Trophoblast cell (in vitro differentiated cells and primary cell): Measurements from ENCODE around the gene CCR2.

Experiments
- DNase-seq, 2 donors: peaks; one replicate each; pipeline ENCODE4 v3.0.0-alpha.2; 2016
- H2AFZ ChIP-seq: 2 replicates; pipeline ENCODE4 v1.6.1; 2013; ENCODE audit warnings: low read length, moderate library complexity, mild to moderate bottlenecking; ENCODE audit not compliant: insufficient read depth, poor library complexity
- H2AK5ac ChIP-seq: 2 replicates; pipeline ENCODE4 v1.6.1; 2013; ENCODE audit warnings: mild to moderate bottlenecking, low read length
- H2BK120ac ChIP-seq: 2 replicates; pipeline ENCODE4 v1.6.1; 2013; ENCODE audit warnings: low read length, mild to moderate bottlenecking, moderate library complexity; ENCODE audit not compliant: insufficient read depth, poor library complexity
- H2BK12ac ChIP-seq: 2 replicates; pipeline ENCODE4 v1.6.1; 2013; ENCODE audit warnings: mild to moderate bottlenecking, low read length, moderate library complexity
- H2BK5ac ChIP-seq: 2 replicates; pipeline ENCODE4 v1.6.1; 2013; ENCODE audit warnings: low read length, low read depth, moderate library complexity, mild to moderate bottlenecking; ENCODE audit not compliant: poor library complexity
- H3K14ac ChIP-seq: 2 replicates; pipeline ENCODE4 v1.6.1; 2013; ENCODE audit warnings: mild to moderate bottlenecking, low read length
- H3K18ac ChIP-seq: 2 replicates; pipeline ENCODE4 v1.6.1; 2013; ENCODE audit warnings: mild to moderate bottlenecking, low read length
- H3K23ac ChIP-seq: 2 replicates; pipeline ENCODE4 v1.6.1; 2013; ENCODE audit warnings: low read length
- H3K27ac ChIP-seq: 2 replicates; pipeline ENCODE4 v1.5.1; 2013; ENCODE audit warnings: low read depth, mild to moderate bottlenecking, inconsistent platforms, low read length, moderate library complexity
- H3K27me3 ChIP-seq: 2 replicates; pipeline ENCODE4 v1.6.1; 2013; ENCODE audit warnings: inconsistent platforms, mild to moderate bottlenecking, low read length, moderate library complexity; ENCODE audit not compliant: insufficient read depth
- H3K36me3 ChIP-seq, 2 experiments: 1 replicate in 1 of 2; 2 replicates in 1 of 2; pipeline ENCODE4 v1.6.1; 2013; ENCODE audit warnings: low read length in 2 of 2, mild to moderate bottlenecking in 2 of 2, moderate library complexity in 1 of 2; ENCODE audit not compliant: insufficient read depth in 2 of 2, control insufficient read depth in 1 of 2
- H3K4ac ChIP-seq: 2 replicates; pipeline ENCODE4 v1.6.1; 2013; ENCODE audit warnings: low read depth, mild to moderate bottlenecking, low read length, moderate library complexity
- H3K4me1 ChIP-seq, 2 experiments: 1 replicate in 1 of 2; 2 replicates in 1 of 2; pipeline ENCODE4 v1.6.1; 2013; ENCODE audit warnings: low read length in 2 of 2, mild to moderate bottlenecking in 2 of 2, moderate library complexity in 1 of 2; ENCODE audit not compliant: insufficient read depth in 2 of 2, control insufficient read depth in 1 of 2
- H3K4me2 ChIP-seq: 2 replicates; pipeline ENCODE4 v1.6.1; 2013; ENCODE audit warnings: inconsistent platforms, mild to moderate bottlenecking, low read length, moderate library complexity
- H3K4me3 ChIP-seq: 2 replicates; pipeline ENCODE4 v1.5.1; 2013; ENCODE audit warnings: mild to moderate bottlenecking, low read depth, low read length, inconsistent platforms
- H3K79me1 ChIP-seq: one replicate; pipeline ENCODE4 v1.6.1; 2013; ENCODE audit warnings: low read length
- H3K79me2 ChIP-seq: 2 replicates; pipeline ENCODE4 v1.6.1; 2013; ENCODE audit warnings: low read length, mild to moderate bottlenecking; ENCODE audit not compliant: control insufficient read depth, insufficient read depth, poor library complexity
- H3K9ac ChIP-seq: 2 replicates; pipeline ENCODE4 v1.6.1; 2013; ENCODE audit warnings: mild to moderate bottlenecking, low read length
- H3K9me3 ChIP-seq: 2 replicates; pipeline ENCODE4 v1.6.1; 2013; ENCODE audit warnings: low read depth, mild to moderate bottlenecking, control low read depth, inconsistent platforms, low read length; ENCODE audit not compliant: insufficient read depth
- H4K12ac ChIP-seq: 2 replicates; pipeline ENCODE4 v1.6.1; 2013; ENCODE audit warnings: low read depth, mild to moderate bottlenecking, low read length, moderate library complexity
- H4K8ac ChIP-seq: 2 replicates; pipeline ENCODE4 v1.6.1; 2013; ENCODE audit warnings: low read depth, mild to moderate bottlenecking, low read length, moderate library complexity
- H4K91ac ChIP-seq: one replicate; pipeline ENCODE4 v1.6.1; 2013; ENCODE audit warnings: low read depth, mild to moderate bottlenecking, low read length, moderate library complexity
- WGBS: extraction: QIAGEN DNeasy Blood & Tissue Kit; methylation state at CpG from one replicate; pipeline ENCODE4 v1.1.7; 2013; ENCODE audit warnings: missing lambda C conversion rate; ENCODE audit not compliant: insufficient read length, insufficient coverage; ENCODE audit errors: extremely low coverage; 5-methylcytosine and 5-hydroxymethylcytosine counted together

Gene CCR2

DNA sequence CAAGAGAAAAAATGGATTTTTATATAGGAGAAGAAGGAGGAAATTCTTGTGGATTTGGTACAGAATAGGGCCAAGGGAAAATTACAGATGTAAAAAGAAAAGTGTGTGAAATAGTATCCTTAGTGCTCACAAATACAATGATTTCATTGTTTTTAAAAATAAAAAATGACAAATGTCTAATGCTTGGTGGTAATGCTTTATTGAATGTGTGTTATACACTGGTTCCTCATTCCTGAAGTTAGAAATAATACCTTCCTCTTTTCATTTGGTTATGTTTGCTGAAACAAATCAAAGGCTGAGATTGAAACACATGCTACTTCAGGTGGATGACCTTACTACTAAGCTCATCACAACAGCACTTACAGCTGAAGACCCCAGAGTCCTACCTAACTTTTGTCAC, 37.7 kb upstream of the CCR2 start:
- Histone ChIP-seq H3K18ac (no peak overlapping the region), H2BK12ac (no peak overlapping the region), H4K12ac (no peak overlapping the region), H3K27me3 (no peaks in the 10 kb centered on the region), H3K36me3 (no peaks in the 10 kb centered on the region), H3K4ac (no peak overlapping the region), H4K91ac (no peak overlapping the region), H3K79me2 (no peaks in the 10 kb centered on the region), H2AFZ (no peak overlapping the region), H3K23ac (no peak overlapping the region), H2AK5ac (no peak overlapping the region), H3K4me1 (no peaks in the 10 kb centered on the region), H3K27ac (no peak overlapping the region), H3K4me2 (no peak overlapping the region), H3K4me3 (no peak overlapping the region), H3K14ac (no peak overlapping the region), H4K8ac (no peak overlapping the region), H3K9ac (no peak overlapping the region), H3K9me3 (peaks cover 3% of the 10 kb centered on the region), H3K79me1 (no peaks in the 10 kb centered on the region), H2BK5ac (no peak overlapping the region), H2BK120ac (no peak overlapping the region)
- DNase-seq = no peak

DNA sequence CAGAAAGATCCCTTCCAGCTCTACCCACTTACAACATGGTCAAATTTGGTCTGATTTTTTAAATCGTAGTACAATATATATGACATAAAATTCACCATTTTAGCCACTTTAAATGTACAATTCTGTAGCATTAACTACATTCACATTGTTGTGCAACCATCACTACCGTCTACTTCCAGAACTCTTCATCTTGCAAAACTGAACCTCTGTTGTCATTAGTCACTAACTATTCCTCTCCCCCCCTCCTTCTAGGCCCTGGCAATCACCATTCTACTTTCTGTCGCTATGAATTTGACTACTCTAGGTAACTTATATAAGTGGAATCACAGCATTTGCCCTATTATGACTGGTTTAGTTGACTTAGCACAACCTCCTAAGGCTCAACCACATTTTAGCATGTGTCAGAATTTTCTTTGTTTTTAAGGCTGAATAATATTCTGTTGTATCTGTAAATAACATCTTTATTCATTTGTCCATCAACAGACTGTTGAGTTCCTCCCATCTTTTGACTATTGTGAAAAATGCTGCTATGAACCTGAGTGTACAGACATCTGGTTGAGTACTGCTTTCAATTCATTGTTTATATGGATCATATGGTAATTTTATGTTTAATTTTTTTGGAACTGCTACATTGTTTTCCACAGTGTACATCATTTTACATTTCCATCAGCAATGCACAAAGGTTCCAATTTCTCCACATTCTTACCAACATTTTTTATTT, 35.5 kb upstream of the CCR2 start:
- no peaks in the 10 kb centered on the region for H3K79me1 ChIP-seq
- H3K27ac ChIP-seq = no peak overlapping the region
- WGBS = no CpG with 5 or more reads among the region's 3 CpGs
- H3K4me2 ChIP-seq = no peak overlapping the region
- no peak overlapping the region for H4K12ac ChIP-seq
- H4K91ac ChIP-seq = no peak overlapping the region
- no peaks in the 10 kb centered on the region for H3K4me1 ChIP-seq
- no peak overlapping the region for H3K4ac ChIP-seq
- H3K9me3 ChIP-seq = no peaks in the 10 kb centered on the region
- no peaks in the 10 kb centered on the region for H3K79me2 ChIP-seq
- no peak overlapping the region for H3K4me3 ChIP-seq
- H4K8ac ChIP-seq = no peak overlapping the region
- no peaks in the 10 kb centered on the region for H3K36me3 ChIP-seq
- no peak overlapping the region for H2AK5ac ChIP-seq
- H3K14ac ChIP-seq = no peak overlapping the region
- H2BK120ac ChIP-seq = no peak overlapping the region
- H3K9ac ChIP-seq = no peak overlapping the region
- no peak overlapping the region for H2BK5ac ChIP-seq
- no peak overlapping the region for H2AFZ ChIP-seq
- DNase-seq = peak in 1 of 2 donors; percentile 45
- H2BK12ac ChIP-seq = no peak overlapping the region
- no peak overlapping the region for H3K18ac ChIP-seq
- H3K23ac ChIP-seq = no peak overlapping the region
- no peaks in the 10 kb centered on the region for H3K27me3 ChIP-seq

DNA sequence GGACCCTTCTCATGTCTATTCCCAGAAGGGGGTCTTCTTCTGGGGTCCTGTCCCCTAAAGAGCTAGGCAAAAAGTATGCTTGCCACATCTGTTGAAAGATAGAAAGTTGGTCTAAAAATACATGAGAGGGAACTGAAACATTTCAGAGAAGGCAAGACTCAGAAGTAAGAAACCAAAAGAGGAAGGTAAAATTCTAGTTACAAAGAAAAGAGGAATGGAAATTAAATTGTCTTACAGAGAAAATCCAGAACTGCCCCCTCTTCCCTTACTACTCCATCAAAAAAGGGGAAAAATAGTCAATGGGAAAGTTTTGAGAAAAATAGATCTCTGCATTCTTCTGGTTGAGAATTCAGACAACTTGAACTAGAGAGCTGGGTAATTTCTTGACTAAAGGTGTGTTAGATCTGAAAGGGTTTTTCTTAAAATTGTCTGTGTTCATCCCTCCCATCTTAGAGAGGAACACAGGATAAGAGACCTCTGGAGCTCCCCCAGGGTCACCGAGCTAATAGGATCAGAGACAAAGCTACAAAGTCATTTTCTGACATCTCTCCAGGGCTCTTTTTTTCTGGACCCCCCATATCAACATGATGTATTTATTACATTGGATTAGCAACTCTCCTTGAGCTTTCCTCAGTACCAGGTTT, 32.3 kb upstream of the CCR2 start:
- Histone ChIP-seq H2BK12ac (no peak overlapping the region), H4K8ac (no peak overlapping the region), H4K91ac (no peak overlapping the region), H3K9ac (no peak overlapping the region), H2AFZ (no peak overlapping the region), H4K12ac (no peak overlapping the region), H3K79me2 (no peaks in the 10 kb centered on the region), H3K23ac (no peak overlapping the region), H3K18ac (no peak overlapping the region), H2BK120ac (no peak overlapping the region), H3K9me3 (no peaks in the 10 kb centered on the region), H3K27me3 (no peaks in the 10 kb centered on the region), H3K27ac (no peak overlapping the region), H2BK5ac (no peak overlapping the region), H3K4me1 (no peaks in the 10 kb centered on the region), H3K4me3 (no peak overlapping the region), H2AK5ac (no peak overlapping the region), H3K14ac (no peak overlapping the region), H3K36me3 (no peaks in the 10 kb centered on the region), H3K4ac (no peak overlapping the region), H3K79me1 (no peaks in the 10 kb centered on the region), H3K4me2 (no peak overlapping the region)
- no CpG with 5 or more reads among the region's 1 CpG for WGBS
- no peak for DNase-seq

DNA sequence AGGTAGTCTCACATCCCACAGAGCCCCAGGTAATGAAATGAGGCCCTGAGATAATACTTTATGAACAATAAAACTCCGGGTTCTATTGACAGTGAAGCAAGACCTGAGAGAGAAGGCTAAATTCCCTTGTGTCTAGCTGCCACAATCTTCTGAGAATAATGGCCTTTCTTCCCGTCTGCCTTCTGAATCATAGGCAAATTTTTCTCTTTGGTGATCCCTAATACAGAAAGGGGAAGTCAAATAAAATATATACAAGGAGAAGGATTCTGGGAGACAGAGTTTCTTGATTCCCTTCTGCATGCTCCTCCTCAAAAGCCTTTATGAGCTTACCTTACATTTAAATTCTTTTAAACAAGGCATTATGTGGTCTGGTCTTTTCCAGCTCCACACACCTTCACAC, 29.9 kb upstream of the CCR2 start:
- H2AK5ac ChIP-seq = no peak overlapping the region
- H3K9me3 ChIP-seq = no peaks in the 10 kb centered on the region
- no peak overlapping the region for H3K4ac ChIP-seq
- H3K36me3 ChIP-seq = no peaks in the 10 kb centered on the region
- no peaks in the 10 kb centered on the region for H3K79me1 ChIP-seq
- H3K18ac ChIP-seq = no peak overlapping the region
- no peak overlapping the region for H3K4me2 ChIP-seq
- no peak overlapping the region for H2BK12ac ChIP-seq
- no peak overlapping the region for H2BK5ac ChIP-seq
- H3K27ac ChIP-seq = no peak overlapping the region
- no peak for DNase-seq
- no peak overlapping the region for H2BK120ac ChIP-seq
- H3K27me3 ChIP-seq = no peaks in the 10 kb centered on the region
- H3K23ac ChIP-seq = no peak overlapping the region
- H3K4me1 ChIP-seq = no peaks in the 10 kb centered on the region
- no peak overlapping the region for H4K8ac ChIP-seq
- H4K91ac ChIP-seq = no peak overlapping the region
- WGBS = no CpG with 5 or more reads among the region's 2 CpGs
- H3K14ac ChIP-seq = no peak overlapping the region
- no peak overlapping the region for H3K4me3 ChIP-seq
- H3K9ac ChIP-seq = no peak overlapping the region
- no peak overlapping the region for H4K12ac ChIP-seq
- no peak overlapping the region for H2AFZ ChIP-seq
- H3K79me2 ChIP-seq = no peaks in the 10 kb centered on the region
